Endothelial cell of umbilical vein (primary cell): Measurements from ENCODE around the gene SORCS2.

Source experiments
- CTCF ChIP-seq, 2 donors: IDR thresholded peaks; 1 replicate in 1 of 2; 2 replicates in 1 of 2; pipeline ENCODE4 v1.5.1; 2011; ENCODE audit warnings: low read length in 2 of 2, mild to moderate bottlenecking in 2 of 2, moderate library complexity in 2 of 2, control low read depth in 1 of 2, inconsistent platforms in 1 of 2, low read depth in 1 of 2; ENCODE audit not compliant: insufficient read depth in 1 of 2; ENCODE audit errors: extremely low read depth in 1 of 2
- POLR2A ChIP-seq: IDR thresholded peaks from 2 replicates; pipeline ENCODE4 v1.6.1; 2012; ENCODE audit warnings: low read depth, mild to moderate bottlenecking, control low read depth, low read length
- POLR2AphosphoS5 ChIP-seq: IDR thresholded peaks from 2 replicates; pipeline ENCODE4 v1.6.1; 2012; ENCODE audit warnings: low read depth, mild to moderate bottlenecking, control low read depth, low read length, moderate library complexity; ENCODE audit not compliant: insufficient read depth

GRCh38 chr4:7694324-7694723 is 502.0 kb downstream of the SORCS2 start:
- TF ChIP-seq CTCF (IDR thresholded peaks at IDR 0.05; ENCODE audit: extremely low read depth in 1 of 2, insufficient read depth in 1 of 2, low read depth in 1 of 2, low read length in 2 of 2) (no peak), POLR2AphosphoS5 (no peak), POLR2A (no peak)
